Keratinocyte (primary cell): Measurements from ENCODE around the gene PCGF1. TPM values are rescaled to one million over a fixed set of nuclear protein-coding genes. Genes with fewer than 3 reads are reported as not detected.
A peak's percentile ranks its signal among the peaks of the same experiment; 100 is the strongest.

Source experiments
- DNase-seq: peaks from one replicate; pipeline ENCODE4 v3.0.0-alpha.2; 2011; ENCODE audit warnings: low read depth, missing footprints, low spot score
- FAIRE-seq: peaks from 2 replicates; lab custom pipeline; 2011; peaks lifted over from hg19 to GRCh38; lab: Jason Lieb, UNC
- H2AFZ ChIP-seq: 2 replicates; pipeline ENCODE4 v1.6.0; 2012; ENCODE audit warnings: low read length, control low read depth, inconsistent platforms; ENCODE audit not compliant: control insufficient read depth
- H3K27ac ChIP-seq: 2 replicates; pipeline ENCODE4 v1.5.1; 2011; ENCODE audit warnings: low read length; ENCODE audit not compliant: control insufficient read depth, insufficient read depth
- H3K27me3 ChIP-seq: 3 replicates; pipeline ENCODE4 v1.6.0; 2011; ENCODE audit warnings: low read length; ENCODE audit not compliant: control insufficient read depth, insufficient read depth; ENCODE audit errors: extremely low read depth
- H3K36me3 ChIP-seq, 2 experiments: 2 replicates in 1 of 2; 3 replicates in 1 of 2; pipeline ENCODE4 v1.5.1; 2011; ENCODE audit warnings: low read length in 2 of 2, mild to moderate bottlenecking in 1 of 2; ENCODE audit not compliant: control insufficient read depth in 2 of 2, insufficient read depth in 2 of 2; ENCODE audit errors: extremely low read depth in 1 of 2
- H3K4me1 ChIP-seq: 3 replicates; pipeline ENCODE4 v1.5.1; 2011; ENCODE audit warnings: low read length; ENCODE audit not compliant: control insufficient read depth, insufficient read depth; ENCODE audit errors: extremely low read depth
- H3K4me2 ChIP-seq: 3 replicates; pipeline ENCODE4 v1.6.0; 2011; ENCODE audit warnings: low read depth, low read length; ENCODE audit not compliant: control insufficient read depth, insufficient read depth; ENCODE audit errors: extremely low read depth
- H3K4me3 ChIP-seq, 3 experiments: fragments of 200-600 bp in 1 of 3; sonication (generic) in 1 of 3; 2 replicates in 2 of 3; 3 replicates in 1 of 3; pipeline ENCODE4 v1.5.1; 2011 to 2016; ENCODE audit warnings: low read length in 3 of 3, mild to moderate bottlenecking in 3 of 3, control low read depth in 2 of 3, inconsistent platforms in 1 of 3, low read depth in 1 of 3, mixed read lengths in 1 of 3, mixed run types in 1 of 3, moderate library complexity in 1 of 3; ENCODE audit not compliant: control insufficient read depth in 2 of 3, insufficient read depth in 2 of 3; ENCODE audit errors: extremely low read depth in 1 of 3
- H3K79me2 ChIP-seq: 2 replicates; pipeline ENCODE4 v1.6.0; 2012; ENCODE audit warnings: low read length; ENCODE audit not compliant: control insufficient read depth, insufficient read depth
- H3K9ac ChIP-seq: 3 replicates; pipeline ENCODE4 v1.6.0; 2011; ENCODE audit warnings: low read length; ENCODE audit not compliant: control insufficient read depth, insufficient read depth; ENCODE audit errors: extremely low read depth
- H3K9me1 ChIP-seq: 3 replicates; pipeline ENCODE4 v1.6.0; 2011; ENCODE audit warnings: low read length; ENCODE audit not compliant: control insufficient read depth, insufficient read depth; ENCODE audit errors: extremely low read depth
- H3K9me3 ChIP-seq: 2 replicates; pipeline ENCODE4 v1.5.1; 2012; ENCODE audit warnings: low read depth, low read length; ENCODE audit not compliant: control insufficient read depth
- H4K20me1 ChIP-seq: 3 replicates; pipeline ENCODE4 v1.6.0; 2011; ENCODE audit warnings: low read length; ENCODE audit not compliant: control insufficient read depth, insufficient read depth; ENCODE audit errors: extremely low read depth
- CTCF ChIP-seq, 3 experiments: IDR thresholded peaks in 1 of 3; conservative IDR thresholded peaks in 1 of 3; optimal IDR thresholded peaks in 1 of 3; 2 replicates in 2 of 3; 3 replicates in 1 of 3; pipeline versions ENCODE3 to v1.5.1; 2011; ENCODE audit warnings: low read length in 3 of 3, mild to moderate bottlenecking in 3 of 3, moderate library complexity in 2 of 3, control low read depth in 1 of 3, inconsistent platforms in 1 of 3; ENCODE audit not compliant: insufficient read depth in 2 of 3; ENCODE audit errors: extremely low read depth in 1 of 3
- EZH2 ChIP-seq: IDR thresholded peaks from one replicate; pipeline ENCODE4 v1.6.1; 2012; ENCODE audit warnings: inconsistent platforms, mild to moderate bottlenecking, low read length, moderate library complexity
- dilution Hi-C: fragments of 300-500 bp; cut with MboI; formaldehyde crosslinking; loops from one replicate; pipeline ENCODE4 v1.7.0; 2020; ENCODE audit warnings: low sequenced_read_pairs; ENCODE audit not compliant: extremely low pct_ligation_motif_present
- polyA plus RNA-seq, 5 experiments: library from polyadenylated mRNA; depleted of rRNA in 3 of 5; stranded (reverse) in 3 of 5; stranded (forward) in 1 of 5; unstranded in 1 of 5; fragments of >200 nt; gene quantifications; 1 replicate in 1 of 5; 2 replicates in 3 of 5; 3 replicates in 1 of 5; pipeline versions ENCODE4 v1.2.1 to v1.2.3, GENCODE V29; 2011 to 2012; ENCODE audit warnings: missing spikeins in 2 of 5, low read depth in 1 of 5, low replicate concordance in 1 of 5

The PCGF1 gene
- polyA plus RNA-seq, 1 donor (not counting 4 experiments of a cell fraction or from before 2014, with no cell fraction given): 29.1 TPM

DNA sequence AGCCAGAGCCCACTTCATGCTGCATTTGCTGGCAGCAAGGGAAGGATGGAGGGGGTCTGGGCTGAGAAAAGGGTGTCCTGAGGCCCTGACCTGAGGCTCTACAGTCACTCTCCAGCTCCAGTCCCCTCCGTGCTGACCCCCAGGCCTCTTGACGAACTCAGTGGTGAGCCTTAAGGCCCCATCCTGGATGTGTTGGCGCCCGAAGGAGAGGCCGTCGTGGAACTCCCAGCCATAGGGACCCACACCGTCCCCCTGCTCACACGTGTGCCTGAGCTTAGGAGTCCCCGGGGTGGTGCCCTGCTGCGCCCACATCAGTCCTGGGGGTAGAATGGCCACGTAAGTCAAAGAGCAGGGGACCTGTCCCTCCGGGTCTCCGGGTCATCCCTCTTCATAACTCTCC is 43.1 kb downstream of the PCGF1 start:
- no peak for TF ChIP-seq EZH2
- TF ChIP-seq CTCF (optimal IDR thresholded peaks at IDR 0.05 in 1 of 3, IDR thresholded peaks at IDR 0.05 in 1 of 3, conservative IDR thresholded peaks at IDR 0.05 in 1 of 3; ENCODE audit: extremely low read depth in 1 of 3, insufficient read depth in 2 of 3, low read length in 3 of 3): no peak
- no peaks in the 10 kb centered on the region for H3K9me3 ChIP-seq
- H3K4me1 ChIP-seq: no peaks in the 10 kb centered on the region
- H3K4me3 ChIP-seq: peak overlapping the region; percentile 89 to 96 (median 91)
- H3K79me2 ChIP-seq: peaks cover 24% of the 10 kb centered on the region
- H3K9ac ChIP-seq: peak overlapping the region; percentile 89
- peak overlapping the region; percentile 12 for H2AFZ ChIP-seq
- FAIRE-seq (no peak), DNase-seq (no peak)
- H3K27ac ChIP-seq: peak overlapping the region; percentile 87
- no peaks in the 10 kb centered on the region for H3K9me1 ChIP-seq
- no peaks in the 10 kb centered on the region for H4K20me1 ChIP-seq
- H3K27me3 ChIP-seq: no peaks in the 10 kb centered on the region
- peak overlapping the region; percentile 95 for H3K4me2 ChIP-seq
- peaks cover 12 to 25% of the 10 kb centered on the region in 2 experiments for H3K36me3 ChIP-seq
- dilution Hi-C loops: no loop called here

DNA sequence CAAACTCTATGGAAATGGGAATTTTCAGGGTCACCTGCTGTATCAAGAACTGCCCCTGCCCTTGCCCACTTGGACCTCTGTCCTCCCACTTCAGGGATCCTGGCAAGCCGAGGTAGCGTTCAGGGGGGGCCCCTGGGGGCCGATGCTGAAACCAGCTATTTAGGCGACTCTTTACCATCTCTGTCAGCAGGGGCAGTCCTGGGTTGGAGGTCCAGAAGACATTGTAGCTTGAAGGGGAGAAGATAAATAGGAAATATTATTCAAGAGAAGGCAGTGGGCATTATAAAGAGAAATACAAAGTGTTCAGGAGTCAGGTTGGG is 44.7 kb downstream of the PCGF1 start:
- Histone ChIP-seq H3K27me3 (no peaks in the 10 kb centered on the region), H3K27ac (no peak overlapping the region), H3K4me3 (no peak overlapping the region), H3K36me3 (peaks cover 12 to 25% of the 10 kb centered on the region in 2 experiments), H2AFZ (no peak overlapping the region), H3K4me1 (no peaks in the 10 kb centered on the region), H3K79me2 (peaks cover 26% of the 10 kb centered on the region), H4K20me1 (no peaks in the 10 kb centered on the region), H3K4me2 (no peak overlapping the region), H3K9ac (no peak overlapping the region), H3K9me1 (no peaks in the 10 kb centered on the region), H3K9me3 (no peaks in the 10 kb centered on the region)
- TF ChIP-seq EZH2: no peak
- dilution Hi-C loops: no loop called here
- FAIRE-seq (no peak), DNase-seq (no peak)
